GM21717 (cell line): ENCODE results near the gene SFRP5.

ENCODE experiments used
- ATAC-seq: cut with Tn5 transposase; IDR thresholded peaks from one replicate; pipeline ENCODE4 v1.9.1; 2021; ENCODE audit warnings: mild to moderate bottlenecking, moderate library complexity; ENCODE audit not compliant: unreplicated experiment

The SFRP5 gene

GRCh38 chr10:97766996-97767924, 4.5 kb downstream of the SFRP5 start:
- no peak for ATAC-seq

DNA sequence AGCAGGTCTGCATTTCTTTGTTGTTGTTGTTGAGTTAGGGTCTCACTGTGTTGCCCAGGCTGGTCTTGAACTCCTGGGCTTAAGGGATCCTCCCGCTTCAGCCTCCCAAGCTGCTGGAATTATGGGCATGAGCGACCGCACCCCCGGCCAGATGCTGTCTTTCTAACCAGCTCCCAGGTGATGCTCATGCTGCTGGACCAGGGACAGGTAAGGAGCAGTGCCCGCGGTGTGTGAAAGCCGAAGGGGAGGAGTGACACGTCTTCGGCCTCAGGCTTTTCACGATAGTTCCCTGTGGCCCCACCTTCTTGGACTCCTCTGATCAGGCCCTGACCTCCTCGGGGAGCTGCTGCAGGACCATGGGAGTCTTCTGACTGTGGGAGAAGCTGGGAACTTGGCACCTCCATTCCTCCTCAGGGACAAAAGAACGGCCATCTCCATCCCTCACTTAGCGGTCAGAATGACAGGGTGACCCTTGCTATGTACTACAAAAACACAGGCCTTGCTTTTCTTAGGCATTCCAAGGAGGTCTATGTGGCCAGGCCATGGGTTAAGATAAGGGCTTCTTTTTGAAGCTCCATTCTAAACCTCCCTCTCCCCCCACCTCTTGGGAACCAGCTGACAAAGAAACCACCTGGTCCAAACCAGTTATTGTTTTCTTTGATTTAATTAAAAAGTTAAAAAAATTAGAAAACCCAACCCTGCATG, 5.5 kb downstream of the SFRP5 start:
- no peak for ATAC-seq

DNA sequence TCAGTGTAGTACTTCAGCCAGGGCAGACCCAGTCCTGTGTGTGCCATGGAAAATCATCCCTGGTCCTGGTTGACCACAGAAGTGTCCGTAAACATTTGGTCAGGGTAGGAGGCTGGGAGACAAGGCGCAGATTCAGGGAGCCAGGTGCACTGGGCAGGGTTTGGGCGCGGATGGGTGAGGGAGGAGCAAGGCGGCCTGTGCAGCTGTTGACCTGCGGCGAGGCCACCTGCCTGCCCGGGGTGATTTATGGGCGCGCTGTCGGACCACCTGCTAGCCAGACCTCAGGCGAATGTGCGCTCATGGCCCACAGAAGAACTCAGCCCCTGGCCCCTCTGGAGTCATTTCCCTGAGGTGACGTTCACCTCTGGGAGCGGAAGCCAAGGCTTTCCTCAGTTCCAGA, 6.6 kb downstream of the SFRP5 start:
- no peak for ATAC-seq

- no peak for ATAC-seq
These were observed 7.3 kb downstream of the SFRP5 start for GRCh38 chr10:97764519-97764931.

DNA sequence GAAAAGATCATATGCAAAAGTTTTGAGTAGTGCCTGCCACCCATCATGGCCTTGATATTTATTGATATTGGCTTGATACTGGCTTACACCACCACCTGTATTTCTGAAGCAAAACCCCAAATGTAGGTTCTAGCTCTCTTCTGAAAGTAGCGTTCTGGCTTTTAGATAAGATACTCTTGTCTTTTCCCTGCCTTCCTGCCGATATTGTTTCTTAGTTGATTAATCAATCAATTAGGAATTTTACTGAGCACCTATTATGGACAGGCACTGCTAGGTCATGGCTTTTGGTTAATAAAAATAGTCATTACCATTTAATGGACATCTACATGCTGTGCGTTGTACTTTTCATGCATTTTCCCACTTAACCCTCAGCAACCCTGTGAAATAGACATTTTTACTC, 7.9 kb downstream of the SFRP5 start:
- ATAC-seq: no peak

DNA sequence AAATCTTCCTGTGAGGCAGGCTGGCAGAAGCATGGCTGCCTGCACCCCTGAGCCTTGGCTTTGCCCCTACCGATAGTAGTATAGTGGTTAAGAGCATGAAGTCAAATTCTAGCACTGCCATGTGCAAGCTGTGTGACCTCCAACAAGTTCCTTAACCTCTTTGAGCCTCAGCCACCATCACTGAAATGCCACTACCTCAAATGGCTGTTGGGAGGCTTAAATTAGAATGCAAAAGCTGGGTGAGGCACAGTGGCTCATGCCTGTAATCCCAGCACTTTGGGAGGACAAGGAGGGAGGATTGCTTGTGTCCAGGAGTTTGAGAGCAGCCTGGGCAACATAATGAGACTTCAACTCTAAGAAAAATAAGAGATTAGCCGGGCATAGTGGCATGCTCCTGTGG, 8.4 kb downstream of the SFRP5 start:
- no peak for ATAC-seq

- ATAC-seq: no peak
These were observed 9.0 kb downstream of the SFRP5 start for GRCh38 chr10:97762816-97763215.

- no peak for ATAC-seq
These were observed 9.7 kb downstream of the SFRP5 start for GRCh38 chr10:97762056-97762455.

- ATAC-seq: no peak
These were observed 10.4 kb downstream of the SFRP5 start for GRCh38 chr10:97761331-97761865.

DNA sequence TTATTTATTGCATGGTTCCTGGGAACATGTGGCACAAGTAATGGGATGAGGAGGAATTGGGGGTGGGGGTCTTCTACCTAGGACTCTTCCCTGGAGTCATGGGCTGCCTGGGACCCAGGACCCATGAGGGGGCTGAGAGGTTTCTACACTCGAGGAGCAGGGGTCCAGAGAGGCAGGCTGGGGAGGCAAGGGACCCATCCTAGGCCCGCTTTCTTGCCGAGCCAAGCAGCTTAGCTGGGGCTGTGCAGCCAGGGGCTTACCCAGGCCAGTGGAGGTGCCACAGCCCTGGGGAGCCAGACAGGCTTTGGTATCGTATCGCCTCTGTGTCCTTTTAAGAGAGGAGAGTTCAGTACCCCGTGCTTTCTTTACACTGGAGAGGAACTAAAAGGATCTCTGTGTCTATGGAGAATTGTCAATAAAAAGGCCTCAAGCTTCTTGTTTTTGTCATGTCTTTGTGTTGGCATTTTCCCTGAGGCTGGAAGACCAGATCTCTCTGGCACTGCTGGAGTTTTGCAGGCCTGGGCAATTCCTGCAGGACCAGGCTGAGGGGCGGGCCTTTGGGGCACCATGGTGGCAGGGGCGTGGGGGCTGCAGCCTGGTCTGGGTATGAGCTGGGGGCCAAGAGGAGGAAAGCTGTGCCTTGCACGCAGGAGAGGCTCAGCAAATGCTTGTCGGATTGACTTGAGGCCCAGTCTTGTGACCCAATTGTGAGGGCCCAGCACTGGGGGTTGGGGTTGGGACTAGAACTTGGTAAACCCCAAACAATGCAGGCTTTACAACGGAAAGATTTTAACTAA, 11.1 kb downstream of the SFRP5 start:
- no peak for ATAC-seq

- no peak for ATAC-seq
These were observed 11.9 kb downstream of the SFRP5 start for GRCh38 chr10:97759946-97760345.

DNA sequence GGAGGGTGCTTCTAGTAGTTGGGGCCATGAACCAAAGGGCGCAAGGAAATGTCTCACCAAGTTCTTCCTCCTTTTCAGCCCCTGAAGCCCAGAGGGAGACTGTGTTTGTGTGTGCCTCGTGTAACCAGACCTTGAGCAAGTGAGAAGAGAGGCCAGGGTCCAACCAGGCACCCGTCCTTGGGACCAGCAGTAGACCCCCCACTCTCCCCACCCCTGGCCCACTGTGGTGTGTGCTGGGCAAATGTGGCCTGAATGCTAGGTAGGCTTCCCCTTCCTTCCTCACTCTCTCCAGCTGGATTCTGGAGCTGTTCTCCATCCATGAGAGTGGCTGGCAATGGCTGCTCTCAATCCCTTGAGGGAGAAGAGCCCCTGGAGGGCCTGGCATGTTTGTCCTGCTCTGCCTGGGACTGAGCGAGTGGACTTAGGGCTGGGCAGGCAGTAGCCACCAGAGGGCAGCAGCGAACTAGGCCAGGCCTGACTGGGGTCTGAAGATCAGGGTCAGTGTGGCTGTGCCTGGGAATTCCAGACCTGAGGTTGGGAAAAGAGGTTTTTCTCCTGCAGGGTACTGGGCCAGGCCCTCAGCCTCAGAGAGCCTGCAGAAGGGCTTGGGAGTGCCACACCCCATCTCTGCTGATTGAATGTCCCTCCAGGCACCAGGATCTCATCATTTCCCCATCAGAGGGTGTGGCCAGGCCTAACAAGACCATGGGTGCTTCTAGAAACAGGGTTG, 12.5 kb downstream of the SFRP5 start:
- ATAC-seq: no peak

DNA sequence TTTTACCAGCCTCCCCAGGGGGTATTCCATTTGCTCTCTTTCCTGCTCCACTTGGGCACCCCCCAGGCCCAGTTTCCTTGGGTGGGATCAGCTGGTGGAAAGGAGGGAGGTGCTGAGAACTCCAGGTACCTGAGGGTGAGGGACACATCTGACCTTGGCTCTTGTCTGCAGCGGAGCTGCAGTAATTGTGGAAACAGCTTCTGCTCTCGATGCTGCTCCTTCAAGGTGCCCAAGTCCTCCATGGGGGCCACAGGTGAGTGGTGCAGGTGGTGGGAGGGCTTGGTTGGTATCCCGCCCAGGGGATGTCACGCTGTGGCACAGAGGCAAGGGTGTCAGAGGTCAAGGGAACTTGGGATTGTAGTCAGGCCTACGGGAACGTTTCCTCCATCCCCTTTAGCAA, 14.3 kb downstream of the SFRP5 start:
- no peak for ATAC-seq

DNA sequence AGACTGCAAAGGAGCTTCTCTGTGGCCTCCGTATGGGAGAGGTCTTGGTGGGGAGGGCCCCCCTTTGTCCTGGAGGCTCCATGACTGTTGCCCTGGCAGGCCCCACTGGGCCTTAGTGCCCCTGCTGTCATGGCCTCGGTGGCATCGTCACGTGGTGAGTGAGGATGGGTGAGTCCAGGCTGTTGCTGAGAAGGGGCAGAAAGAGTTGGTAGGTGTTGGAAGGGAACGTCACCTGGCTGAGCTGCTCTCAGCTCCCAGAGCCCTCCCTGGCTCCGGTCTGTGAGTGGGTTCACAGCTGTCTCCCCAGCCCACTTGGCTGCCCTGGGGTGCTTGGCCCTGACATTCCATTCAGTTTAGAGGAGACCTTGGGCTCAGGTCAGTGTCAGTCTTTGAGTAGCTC, 16.1 kb downstream of the SFRP5 start:
- no peak for ATAC-seq

- no peak for ATAC-seq
These were observed 17.1 kb downstream of the SFRP5 start for GRCh38 chr10:97754726-97755125.

DNA sequence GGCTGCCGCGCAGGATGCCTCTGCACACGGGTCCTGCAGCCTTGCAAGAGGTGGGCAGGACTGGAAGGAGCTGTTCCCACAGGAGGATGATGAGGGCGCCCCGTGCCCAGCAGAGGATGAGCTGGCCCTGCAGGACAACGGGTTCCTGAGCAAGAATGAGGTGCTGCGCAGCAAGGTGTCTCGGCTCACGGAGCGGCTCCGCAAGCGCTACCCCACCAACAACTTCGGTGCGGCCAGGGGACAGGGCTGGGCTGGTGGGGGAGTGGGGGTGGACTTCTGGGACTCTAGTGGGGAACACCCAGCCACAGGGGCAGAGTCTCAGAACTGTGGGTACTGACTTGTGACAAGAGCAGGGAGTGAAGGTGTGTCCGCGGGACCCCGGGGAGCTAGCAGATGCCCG, 18.8 kb downstream of the SFRP5 start:
- ATAC-seq: no peak

- no peak for ATAC-seq
These were observed 23.7 kb downstream of the SFRP5 start for GRCh38 chr10:97748116-97748515.

DNA sequence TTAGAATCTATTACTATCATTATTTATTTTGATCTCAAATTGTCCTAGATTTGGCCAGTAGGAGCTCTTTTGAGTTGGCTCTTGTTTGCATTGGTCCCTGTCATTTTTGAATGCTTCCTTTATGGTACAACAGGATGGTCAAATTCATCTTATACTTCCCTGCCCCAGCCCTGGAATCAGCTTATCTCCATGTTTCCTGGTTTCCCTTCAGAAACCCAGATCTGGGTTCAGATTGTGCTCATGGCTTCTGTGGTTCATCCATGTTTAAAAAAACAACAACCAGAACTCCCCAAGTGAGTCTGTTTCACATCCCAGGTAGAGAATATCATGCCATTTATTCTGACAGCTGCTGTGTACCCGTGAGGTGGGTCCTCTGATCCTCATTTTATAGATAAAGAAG, 24.2 kb downstream of the SFRP5 start:
- ATAC-seq: no peak

DNA sequence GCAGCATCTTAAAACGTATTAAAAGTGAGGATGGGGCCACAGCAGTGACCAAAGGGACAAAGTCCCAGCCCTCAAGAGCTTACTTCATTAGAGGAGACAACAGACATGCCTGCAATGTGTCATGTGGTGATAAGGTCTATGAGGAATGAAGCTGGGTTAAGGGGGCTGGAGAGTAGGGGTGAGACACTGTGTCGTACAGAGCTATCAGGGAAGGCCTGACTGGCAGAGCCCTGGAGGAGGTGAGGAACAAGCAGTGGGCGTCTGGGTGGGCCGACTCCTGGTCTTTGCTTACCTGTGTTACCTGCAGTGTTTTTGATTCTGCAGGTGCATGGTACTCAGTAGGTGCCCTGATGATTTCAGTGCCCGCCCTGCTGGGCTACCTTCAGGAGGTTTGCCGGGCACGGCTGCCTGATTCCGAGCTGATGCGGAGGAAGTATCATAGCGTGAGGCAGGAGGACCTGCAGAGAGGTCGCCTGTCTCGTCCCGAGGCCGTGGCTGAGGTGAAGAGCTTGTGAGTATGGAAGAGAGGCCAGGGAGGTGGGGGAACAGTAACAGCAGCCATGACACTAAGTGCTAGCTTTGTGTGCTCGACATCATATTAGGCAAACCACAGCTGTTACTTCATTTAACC, 27.3 kb downstream of the SFRP5 start:
- no peak for ATAC-seq
